Natural killer cell (primary cell): ENCODE measurements around the gene VAV3. TPM values are rescaled to one million over a fixed set of nuclear protein-coding genes. Genes with fewer than 3 reads are reported as not detected.

ENCODE experiments used
- ATAC-seq, 3 donors: fragments of 150-1000 bp in 2 of 3; fragments of 200-7000 bp in 1 of 3; cut with Tn5 transposase; 1 replicate in 1 of 3; 2 replicates in 2 of 3; pipeline ENCODE4 v1.10.0; 2021; ENCODE audit warnings: mild to moderate bottlenecking in 2 of 3, moderate library complexity in 2 of 3
- DNase-seq, 2 donors: peaks; one replicate each; pipeline versions ENCODE4 v3.0.0 to v3.0.0-alpha.2; 2013 to 2021; ENCODE audit warnings: mixed read lengths in 1 of 2
- H3K27ac ChIP-seq: one replicate; pipeline ENCODE4 v1.5.1; 2013; ENCODE audit warnings: mild to moderate bottlenecking, low read length
- H3K27me3 ChIP-seq: one replicate; pipeline ENCODE4 v1.6.1; 2013; ENCODE audit warnings: low read length; ENCODE audit not compliant: control insufficient read depth, insufficient read depth
- H3K36me3 ChIP-seq: one replicate; pipeline ENCODE4 v1.6.1; 2013; ENCODE audit warnings: low read length; ENCODE audit not compliant: control insufficient read depth, insufficient read depth
- H3K4me1 ChIP-seq: one replicate; pipeline ENCODE4 v1.6.1; 2013; ENCODE audit warnings: low read length; ENCODE audit not compliant: control insufficient read depth, insufficient read depth
- H3K4me3 ChIP-seq: one replicate; pipeline ENCODE4 v1.5.1; 2013; ENCODE audit warnings: low read length
- H3K9me3 ChIP-seq: one replicate; pipeline ENCODE4 v1.6.1; 2013; ENCODE audit warnings: low read length; ENCODE audit not compliant: control insufficient read depth, insufficient read depth
- H3K27ac Mint-ChIP-seq, 2 donors: one replicate each; pipeline ENCODE4 v1.8.0; 2022; ENCODE audit warnings: mild to moderate bottlenecking in 2 of 2, mixed read lengths in 2 of 2, moderate library complexity in 1 of 2
- H3K27me3 Mint-ChIP-seq, 2 donors: one replicate each; pipeline ENCODE4 v1.8.0; 2022; ENCODE audit warnings: low read depth in 2 of 2, mixed read lengths in 2 of 2
- H3K36me3 Mint-ChIP-seq: one replicate; pipeline ENCODE4 v1.8.0; 2022; ENCODE audit warnings: mixed read lengths
- H3K4me1 Mint-ChIP-seq, 2 donors: one replicate each; pipeline ENCODE4 v1.8.0; 2022; ENCODE audit warnings: mixed read lengths in 2 of 2
- H3K4me3 Mint-ChIP-seq: one replicate; pipeline ENCODE4 v1.8.0; 2022; ENCODE audit warnings: mild to moderate bottlenecking, moderate library complexity, mixed read lengths
- H3K9me3 Mint-ChIP-seq, 2 donors: one replicate each; pipeline ENCODE4 v1.8.0; 2022; ENCODE audit warnings: mixed read lengths in 2 of 2
- WGBS: methylation state at CpG from one replicate; pipeline ENCODE4 v1.1.7; 2013; ENCODE audit warnings: missing lambda C conversion rate; ENCODE audit not compliant: insufficient coverage; 5-methylcytosine and 5-hydroxymethylcytosine counted together
- intact Hi-C: fragments of 100-400 bp; cut with micrococcal nuclease; formaldehyde crosslinking; loops from one replicate; pipeline ENCODE4 v1.14.2; 2022
- total RNA-seq, 4 donors: library from RNA; stranded (reverse); fragments of 120-200 nt in 1 of 4; gene quantifications; one replicate each; pipeline versions ENCODE4 v1.2.3 to v1.2.4, GENCODE V29; 2013 to 2022
- TF ChIP-seq, protein P1 (sequence below): fragments of 200-600 bp; IDR thresholded peaks from one replicate; pipeline ENCODE4 v1.8.0; 2022; ENCODE audit warnings: antibody characterized with exemption

The VAV3 gene
- total RNA-seq, 3 donors from 2014 or later (not counting 1 experiment from before 2014, with no cell fraction given) = 95.8 to 101 (median 96.6) TPM

DNA sequence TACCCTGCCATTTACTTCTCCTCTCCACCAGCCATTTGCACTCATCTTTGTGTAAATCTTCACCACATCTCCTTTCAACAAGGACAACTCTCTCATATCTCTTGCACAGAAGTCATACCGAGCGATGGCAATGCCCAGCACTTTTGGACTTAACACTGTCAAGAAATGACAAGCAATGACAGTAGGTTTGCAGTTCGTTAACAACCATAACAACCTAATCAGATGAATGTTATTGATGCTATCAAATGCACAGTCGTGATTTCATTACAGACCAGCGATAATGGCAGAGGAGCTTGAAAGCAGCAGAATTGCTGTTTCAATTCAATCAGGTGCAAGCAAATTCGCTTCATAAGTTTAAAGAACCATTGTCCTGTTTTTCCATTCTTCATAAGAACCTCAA, 390.9 kb downstream of the VAV3 start:
- ATAC-seq (no peak), DNase-seq (no peak)
- no peaks in the 10 kb centered on the region for H3K9me3 Mint-ChIP-seq
- no peaks in the 10 kb centered on the region for H3K4me1 Mint-ChIP-seq
- no peak overlapping the region for H3K4me3 Mint-ChIP-seq
- Histone ChIP-seq H3K27ac (no peak overlapping the region), H3K27me3 (no peaks in the 10 kb centered on the region), H3K4me3 (no peak overlapping the region), H3K4me1 (no peaks in the 10 kb centered on the region), H3K36me3 (peaks cover 40% of the 10 kb centered on the region), H3K9me3 (no peaks in the 10 kb centered on the region)
- intact Hi-C loops = no loop called here
- TF ChIP-seq, protein P1, sequence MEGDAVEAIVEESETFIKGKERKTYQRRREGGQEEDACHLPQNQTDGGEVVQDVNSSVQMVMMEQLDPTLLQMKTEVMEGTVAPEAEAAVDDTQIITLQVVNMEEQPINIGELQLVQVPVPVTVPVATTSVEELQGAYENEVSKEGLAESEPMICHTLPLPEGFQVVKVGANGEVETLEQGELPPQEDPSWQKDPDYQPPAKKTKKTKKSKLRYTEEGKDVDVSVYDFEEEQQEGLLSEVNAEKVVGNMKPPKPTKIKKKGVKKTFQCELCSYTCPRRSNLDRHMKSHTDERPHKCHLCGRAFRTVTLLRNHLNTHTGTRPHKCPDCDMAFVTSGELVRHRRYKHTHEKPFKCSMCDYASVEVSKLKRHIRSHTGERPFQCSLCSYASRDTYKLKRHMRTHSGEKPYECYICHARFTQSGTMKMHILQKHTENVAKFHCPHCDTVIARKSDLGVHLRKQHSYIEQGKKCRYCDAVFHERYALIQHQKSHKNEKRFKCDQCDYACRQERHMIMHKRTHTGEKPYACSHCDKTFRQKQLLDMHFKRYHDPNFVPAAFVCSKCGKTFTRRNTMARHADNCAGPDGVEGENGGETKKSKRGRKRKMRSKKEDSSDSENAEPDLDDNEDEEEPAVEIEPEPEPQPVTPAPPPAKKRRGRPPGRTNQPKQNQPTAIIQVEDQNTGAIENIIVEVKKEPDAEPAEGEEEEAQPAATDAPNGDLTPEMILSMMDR = no peak
- WGBS = 94% methylated on average over 6 of the region's 6 CpGs
- H3K27me3 Mint-ChIP-seq = no peaks in the 10 kb centered on the region
- peaks cover 10% of the 10 kb centered on the region for H3K36me3 Mint-ChIP-seq
- H3K27ac Mint-ChIP-seq = no peak overlapping the region

DNA sequence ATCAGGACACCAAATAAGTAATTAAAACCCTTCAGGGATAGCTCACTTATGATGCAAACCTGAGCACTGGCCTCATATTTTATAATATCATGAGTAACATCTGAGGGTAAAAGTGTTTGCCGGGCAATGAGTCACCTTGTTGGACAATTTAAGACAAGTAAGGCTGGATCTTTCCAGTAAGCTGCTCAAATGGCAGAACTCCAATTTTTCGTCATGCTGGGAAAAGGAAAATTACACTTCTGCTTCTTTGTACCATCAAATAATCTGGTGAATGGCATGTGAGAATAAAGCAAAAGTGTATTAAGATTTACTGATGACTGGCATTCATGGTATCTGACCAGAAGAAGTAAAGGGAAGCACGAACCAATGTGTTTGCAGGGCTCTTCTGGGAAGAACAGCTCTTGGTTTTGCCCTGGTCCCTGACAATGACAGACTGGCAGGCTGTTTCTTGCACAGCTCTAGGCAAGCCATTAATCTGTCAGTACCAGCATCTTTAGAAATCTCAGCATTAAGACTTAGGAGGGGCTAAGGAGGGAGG, 392.2 kb downstream of the VAV3 start:
- no peaks in the 10 kb centered on the region for H3K4me1 Mint-ChIP-seq
- H3K4me1 ChIP-seq = no peaks in the 10 kb centered on the region
- 89% methylated on average over 3 of the region's 3 CpGs for WGBS

DNA sequence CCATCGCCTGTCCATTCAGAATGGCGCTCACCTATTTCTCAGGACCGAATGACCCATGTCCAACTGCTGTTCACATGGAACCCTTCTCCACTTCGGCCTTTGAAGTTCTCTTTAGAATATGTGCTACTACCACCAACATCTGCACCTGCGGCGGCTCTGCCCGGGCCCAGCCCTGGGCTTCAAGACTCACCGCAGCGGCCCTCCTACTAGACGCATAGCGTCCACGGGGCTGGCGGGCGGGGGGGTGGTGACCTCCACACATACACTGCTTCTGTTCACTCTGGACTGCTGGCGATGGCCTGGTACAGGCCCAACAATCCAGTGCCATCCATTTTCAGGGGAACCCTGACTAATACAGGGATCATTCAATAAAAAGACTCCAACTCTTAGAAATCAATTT, 394.2 kb downstream of the VAV3 start:
- ATAC-seq (no peak), DNase-seq (no peak)
- Mint-ChIP-seq H3K36me3 (peaks cover 10% of the 10 kb centered on the region), H3K4me3 (no peak overlapping the region), H3K27me3 (no peaks in the 10 kb centered on the region), H3K9me3 (no peaks in the 10 kb centered on the region), H3K27ac (no peak overlapping the region), H3K4me1 (no peaks in the 10 kb centered on the region)
- H3K9me3 ChIP-seq = no peaks in the 10 kb centered on the region
- 98% methylated on average over 15 of the region's 15 CpGs for WGBS
- no peak overlapping the region for H3K27ac ChIP-seq
- H3K4me1 ChIP-seq = no peaks in the 10 kb centered on the region
- no peak overlapping the region for H3K4me3 ChIP-seq
- TF ChIP-seq, protein P1 = no peak
- H3K36me3 ChIP-seq = peaks cover 31% of the 10 kb centered on the region
- intact Hi-C loops = no loop called here
- no peaks in the 10 kb centered on the region for H3K27me3 ChIP-seq

More for the DNA sequence above, 392.2 kb downstream of the VAV3 start:
- Mint-ChIP-seq H3K36me3 (peaks cover 10% of the 10 kb centered on the region), H3K27ac (no peak overlapping the region), H3K4me3 (no peak overlapping the region), H3K27me3 (no peaks in the 10 kb centered on the region), H3K9me3 (no peaks in the 10 kb centered on the region)
- Histone ChIP-seq H3K36me3 (peaks cover 36% of the 10 kb centered on the region), H3K27ac (no peak overlapping the region), H3K4me3 (no peak overlapping the region), H3K9me3 (no peaks in the 10 kb centered on the region), H3K27me3 (no peaks in the 10 kb centered on the region)
- TF ChIP-seq, protein P1 = no peak
- intact Hi-C loops = no loop called here
- ATAC-seq (no peak), DNase-seq (no peak)

DNA sequence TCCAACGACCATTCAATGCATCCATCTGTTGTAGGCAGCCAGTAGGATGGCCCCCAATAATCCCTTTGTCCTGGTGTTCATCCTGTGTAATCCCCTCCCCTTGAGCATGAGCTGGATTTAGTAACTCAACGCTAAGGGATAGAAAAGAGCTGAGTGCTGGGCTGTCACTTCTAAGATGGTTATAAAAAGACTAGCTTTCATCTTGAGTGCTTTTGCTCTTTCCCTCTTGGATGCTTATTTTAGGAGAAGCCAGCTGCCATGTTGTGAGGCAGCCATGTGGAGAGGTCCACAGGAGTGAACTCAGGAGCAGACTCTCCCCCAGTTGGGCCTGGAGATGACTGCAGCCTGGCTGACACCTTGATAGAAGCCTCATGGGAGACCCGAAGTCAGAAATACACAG, 401.5 kb downstream of the VAV3 start:
- no peak for DNase-seq
- no peak overlapping the region for H3K4me3 Mint-ChIP-seq
- TF ChIP-seq, protein P1 = no peak

More for the DNA sequence above, 401.5 kb downstream of the VAV3 start:
- Mint-ChIP-seq H3K36me3 (no peaks in the 10 kb centered on the region), H3K9me3 (no peaks in the 10 kb centered on the region), H3K4me1 (no peaks in the 10 kb centered on the region), H3K27me3 (no peaks in the 10 kb centered on the region), H3K27ac (no peak overlapping the region)
- H3K27me3 ChIP-seq = no peaks in the 10 kb centered on the region
- intact Hi-C loops = no loop called here
- no peak overlapping the region for H3K27ac ChIP-seq
- no peaks in the 10 kb centered on the region for H3K4me1 ChIP-seq
- no peak for ATAC-seq
- H3K36me3 ChIP-seq = no peaks in the 10 kb centered on the region
- no peaks in the 10 kb centered on the region for H3K9me3 ChIP-seq
- 76% methylated on average over 3 of the region's 3 CpGs for WGBS
- no peak overlapping the region for H3K4me3 ChIP-seq
